C4-2B (cell line): ENCODE results near the gene BCORL1.

ENCODE experiments used
- ZFX ChIP-seq: fragments of 450-650 bp; IDR thresholded peaks from 2 replicates; pipeline ENCODE4 v1.6.1; 2017
- TF ChIP-seq, protein P1 (sequence below): fragments of 450-650 bp; conservative IDR thresholded peaks from 2 replicates; pipeline ENCODE4 v1.5.1; 2017; ENCODE audit warnings: mild to moderate bottlenecking

DNA sequence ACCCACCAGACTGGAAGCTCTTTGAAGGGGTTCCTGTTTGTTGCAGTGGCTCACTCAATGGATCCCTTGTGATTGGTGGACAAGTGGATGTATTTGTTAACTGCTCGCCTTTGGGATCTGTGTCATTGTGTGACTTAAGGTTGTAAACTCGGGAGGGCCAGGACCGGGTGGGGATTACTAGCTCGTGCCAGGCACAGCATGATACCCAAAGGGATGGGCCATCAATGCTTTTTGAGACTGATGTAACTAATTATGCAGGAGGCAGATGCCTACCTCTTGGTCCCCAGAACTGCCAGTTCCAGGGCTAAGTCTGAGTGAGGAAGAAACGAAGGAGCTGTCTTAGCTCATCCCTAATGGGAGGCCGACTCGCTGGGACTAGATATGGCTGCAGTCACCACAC is 48.7 kb upstream of the BCORL1 start:
- no peak for TF ChIP-seq ZFX
- TF ChIP-seq, protein P1, sequence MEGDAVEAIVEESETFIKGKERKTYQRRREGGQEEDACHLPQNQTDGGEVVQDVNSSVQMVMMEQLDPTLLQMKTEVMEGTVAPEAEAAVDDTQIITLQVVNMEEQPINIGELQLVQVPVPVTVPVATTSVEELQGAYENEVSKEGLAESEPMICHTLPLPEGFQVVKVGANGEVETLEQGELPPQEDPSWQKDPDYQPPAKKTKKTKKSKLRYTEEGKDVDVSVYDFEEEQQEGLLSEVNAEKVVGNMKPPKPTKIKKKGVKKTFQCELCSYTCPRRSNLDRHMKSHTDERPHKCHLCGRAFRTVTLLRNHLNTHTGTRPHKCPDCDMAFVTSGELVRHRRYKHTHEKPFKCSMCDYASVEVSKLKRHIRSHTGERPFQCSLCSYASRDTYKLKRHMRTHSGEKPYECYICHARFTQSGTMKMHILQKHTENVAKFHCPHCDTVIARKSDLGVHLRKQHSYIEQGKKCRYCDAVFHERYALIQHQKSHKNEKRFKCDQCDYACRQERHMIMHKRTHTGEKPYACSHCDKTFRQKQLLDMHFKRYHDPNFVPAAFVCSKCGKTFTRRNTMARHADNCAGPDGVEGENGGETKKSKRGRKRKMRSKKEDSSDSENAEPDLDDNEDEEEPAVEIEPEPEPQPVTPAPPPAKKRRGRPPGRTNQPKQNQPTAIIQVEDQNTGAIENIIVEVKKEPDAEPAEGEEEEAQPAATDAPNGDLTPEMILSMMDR = no peak
